Choroid plexus epithelial cell (primary cell): Measurements from ENCODE around the gene RUNDC1.
A peak's percentile ranks its signal among the peaks of the same experiment; 100 is the strongest.

Experiments used
- DNase-seq: peaks from one replicate; pipeline ENCODE4 v3.0.0-alpha.2; 2010; ENCODE audit warnings: low read depth
- H3K4me3 ChIP-seq: 2 replicates; pipeline ENCODE4 v1.5.1; 2011; ENCODE audit warnings: low read depth, mild to moderate bottlenecking, control low read depth, low read length, moderate library complexity
- CTCF ChIP-seq: conservative IDR thresholded peaks from 2 replicates; pipeline ENCODE4 v1.5.1; 2011; ENCODE audit warnings: low read depth, mild to moderate bottlenecking, control low read depth, inconsistent platforms, low read length, moderate library complexity

Gene RUNDC1

DNA sequence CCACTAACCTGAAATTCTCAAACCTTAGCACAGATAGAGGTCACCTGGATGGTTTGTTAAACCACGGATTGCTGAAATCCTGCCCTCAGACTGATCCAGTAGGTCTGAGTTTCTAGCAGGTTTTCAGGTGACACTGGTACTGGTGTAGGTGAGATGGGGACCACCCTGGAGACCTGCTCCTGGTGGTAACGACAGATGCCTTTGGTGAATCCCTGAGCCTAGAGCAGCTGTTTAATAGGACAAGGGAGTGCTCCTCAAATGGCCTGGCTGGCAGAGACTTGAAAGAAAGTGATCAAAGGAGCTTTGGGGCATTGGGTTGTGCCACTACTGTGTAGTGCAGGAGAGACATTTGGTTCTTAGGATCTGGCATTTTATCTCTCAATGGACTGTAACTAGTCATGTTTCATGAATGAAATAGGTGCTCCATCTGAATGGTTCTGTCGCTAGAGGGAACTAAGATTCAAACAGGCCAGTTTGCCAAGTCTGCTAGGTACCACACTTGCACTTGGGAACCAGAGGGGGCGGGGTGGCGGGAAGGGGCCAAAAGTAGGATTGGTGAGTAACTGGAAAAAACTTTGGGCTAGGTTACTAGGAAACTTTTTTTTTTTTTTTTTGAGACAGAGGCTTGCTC, 23.3 kb downstream of the RUNDC1 start:
- DNase-seq = no peak
- no peak overlapping the region for H3K4me3 ChIP-seq
- no peak for TF ChIP-seq CTCF

GRCh38 chr17:43006639-43007551, 26.5 kb downstream of the RUNDC1 start, which contains the start of gene IFI35:
Gene IFI35, plus strand, starts transcription at chr17:43006784. Its CDS starts 164 bp downstream, at chr17:43006948.
- peak; percentile 25 for TF ChIP-seq CTCF
- peak; percentile 94 for DNase-seq
- H3K4me3 ChIP-seq = peak within 1 kb of the TSS; percentile 74

DNA sequence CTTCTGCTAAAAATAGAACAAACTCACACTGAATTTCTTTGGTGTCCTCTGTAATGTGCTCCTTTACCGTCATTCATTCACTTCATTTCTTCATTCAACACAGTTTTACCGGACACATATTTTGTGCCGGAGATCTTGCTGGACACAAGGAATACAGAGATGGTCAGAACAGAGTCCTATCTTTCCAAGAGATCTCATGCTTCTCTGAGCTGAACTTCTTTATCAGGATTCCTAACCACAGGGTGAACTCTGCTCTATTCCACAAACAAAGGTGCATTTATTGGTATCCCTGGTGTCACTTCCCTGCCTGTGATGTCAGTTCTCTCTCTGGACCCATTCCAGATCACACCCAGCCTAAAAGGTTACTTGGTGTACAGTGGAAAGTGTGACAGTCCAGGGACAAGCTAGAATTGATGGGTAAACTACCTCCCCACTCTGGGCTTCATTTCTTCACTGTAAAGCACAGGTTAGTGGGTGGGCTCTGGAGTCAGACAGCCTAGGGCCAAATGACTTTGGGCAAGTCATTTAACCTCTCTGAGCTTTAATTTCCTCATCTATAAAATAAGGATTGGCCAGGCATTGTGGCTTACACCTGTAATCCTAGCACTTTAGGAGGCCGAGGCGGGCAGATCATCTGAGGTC, 30.4 kb downstream of the RUNDC1 start:
- no peak overlapping the region for H3K4me3 ChIP-seq
- DNase-seq = no peak
- no peak for TF ChIP-seq CTCF

DNA sequence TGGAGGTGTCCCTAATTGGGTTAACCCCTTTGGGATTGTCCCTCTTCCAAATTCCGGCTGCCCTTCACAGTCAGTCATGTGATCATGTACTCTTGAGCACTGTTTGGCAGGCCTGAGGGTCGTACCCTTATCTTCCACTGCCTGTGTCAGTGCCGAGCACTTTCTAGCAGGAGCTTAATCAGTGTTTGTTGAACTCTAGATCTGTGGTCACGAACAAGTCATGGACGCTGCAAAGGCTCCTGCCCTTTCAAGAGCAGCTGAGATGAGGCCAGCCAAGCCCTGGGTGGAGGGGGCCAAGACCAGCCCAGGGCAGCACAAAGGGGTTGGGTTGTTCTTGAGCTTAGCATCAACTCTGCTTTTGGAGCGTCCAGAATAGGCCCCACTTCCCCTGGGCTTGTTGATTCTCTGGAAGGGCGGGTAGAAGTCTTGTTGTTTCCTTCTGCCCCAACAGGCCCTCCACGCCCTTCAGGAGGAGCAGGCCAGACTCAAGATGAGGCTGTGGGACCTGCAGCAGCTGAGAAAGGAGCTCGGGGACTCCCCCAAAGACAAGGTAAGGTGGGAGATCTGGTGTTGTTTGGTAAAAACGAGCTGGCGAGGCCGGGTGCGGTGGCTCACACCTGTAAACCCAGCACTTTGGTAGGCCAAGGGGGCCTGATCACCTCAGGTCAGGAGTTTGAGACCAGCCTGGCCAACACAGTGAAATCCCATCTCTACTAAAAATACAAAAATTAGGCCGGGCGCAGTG, 31.5 kb downstream of the RUNDC1 start:
- no peak for TF ChIP-seq CTCF
- no peak overlapping the region for H3K4me3 ChIP-seq
- DNase-seq = no peak

- H3K4me3 ChIP-seq = no peak overlapping the region
- no peak for DNase-seq
- no peak for TF ChIP-seq CTCF
These were observed 32.9 kb downstream of the RUNDC1 start for GRCh38 chr17:43013296-43013695.

DNA sequence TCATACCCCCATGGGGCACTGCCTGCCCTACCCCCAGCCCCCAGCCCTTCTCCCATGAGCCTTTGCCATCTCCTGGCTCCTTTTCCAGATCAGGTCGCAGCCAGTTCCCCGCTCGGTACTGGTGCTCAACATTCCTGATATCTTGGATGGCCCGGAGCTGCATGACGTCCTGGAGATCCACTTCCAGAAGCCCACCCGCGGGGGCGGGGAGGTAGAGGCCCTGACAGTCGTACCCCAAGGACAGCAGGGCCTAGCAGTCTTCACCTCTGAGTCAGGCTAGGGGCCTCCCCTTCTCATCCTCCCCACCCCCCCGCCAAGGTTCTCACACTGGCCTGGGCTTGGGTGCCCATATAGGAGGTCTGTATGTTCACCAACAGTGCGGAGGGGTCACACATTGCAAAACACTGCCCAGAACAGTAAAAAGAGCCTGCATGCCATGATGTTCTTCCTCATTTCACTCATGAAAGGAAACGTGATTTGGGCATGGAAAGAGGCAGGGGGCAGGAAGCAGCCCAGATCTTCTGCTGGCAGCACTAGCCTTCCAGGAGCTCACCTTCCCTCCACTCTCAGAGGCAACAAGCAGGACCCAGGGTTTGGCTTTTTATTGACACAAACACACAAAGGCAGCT, 33.8 kb downstream of the RUNDC1 start:
- no peak for DNase-seq
- TF ChIP-seq CTCF = no peak
- H3K4me3 ChIP-seq = no peak overlapping the region
